Measurements from ENCODE around the gene NCKIPSD. TPM values are rescaled to one million over a fixed set of nuclear protein-coding genes. Genes with fewer than 3 reads are reported as not detected.

The NCKIPSD gene
- total RNA-seq, 4 donors from 2014 or later, result 13.2 to 33.1 (median 19.4) TPM

GRCh38 chr3:48662145-48662752, 23.5 kb downstream of the NCKIPSD start:
- DNase-seq (no peak), ATAC-seq (no peak)
- intact Hi-C loops (cut with DNase I; ENCODE audit: low total_unique reads), result no loop called here
- no peaks in the 10 kb centered on the region for H3K9me3 ChIP-seq
- H3K27ac ChIP-seq, result no peak overlapping the region
- peaks cover 5 to 21% of the 10 kb centered on the region in 2 donors for H3K4me1 ChIP-seq
- H3K27me3 ChIP-seq, result peaks cover 26 to 35% (median 35%) of the 10 kb centered on the region in 3 donors
- no peak for TF ChIP-seq POLR2A (IDR thresholded peaks at IDR 0.05)
- TF ChIP-seq, protein P1, sequence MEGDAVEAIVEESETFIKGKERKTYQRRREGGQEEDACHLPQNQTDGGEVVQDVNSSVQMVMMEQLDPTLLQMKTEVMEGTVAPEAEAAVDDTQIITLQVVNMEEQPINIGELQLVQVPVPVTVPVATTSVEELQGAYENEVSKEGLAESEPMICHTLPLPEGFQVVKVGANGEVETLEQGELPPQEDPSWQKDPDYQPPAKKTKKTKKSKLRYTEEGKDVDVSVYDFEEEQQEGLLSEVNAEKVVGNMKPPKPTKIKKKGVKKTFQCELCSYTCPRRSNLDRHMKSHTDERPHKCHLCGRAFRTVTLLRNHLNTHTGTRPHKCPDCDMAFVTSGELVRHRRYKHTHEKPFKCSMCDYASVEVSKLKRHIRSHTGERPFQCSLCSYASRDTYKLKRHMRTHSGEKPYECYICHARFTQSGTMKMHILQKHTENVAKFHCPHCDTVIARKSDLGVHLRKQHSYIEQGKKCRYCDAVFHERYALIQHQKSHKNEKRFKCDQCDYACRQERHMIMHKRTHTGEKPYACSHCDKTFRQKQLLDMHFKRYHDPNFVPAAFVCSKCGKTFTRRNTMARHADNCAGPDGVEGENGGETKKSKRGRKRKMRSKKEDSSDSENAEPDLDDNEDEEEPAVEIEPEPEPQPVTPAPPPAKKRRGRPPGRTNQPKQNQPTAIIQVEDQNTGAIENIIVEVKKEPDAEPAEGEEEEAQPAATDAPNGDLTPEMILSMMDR (IDR thresholded peaks at IDR 0.05 in 4 of 5, conservative IDR thresholded peaks at IDR 0.05 in 1 of 5), result no peak
- no peaks in the 10 kb centered on the region for H3K36me3 ChIP-seq
- in situ Hi-C loops (cut with MboI; ENCODE audit: low sequenced_read_pairs in 4 of 4), result no loop called here
- H3K4me3 ChIP-seq, result no peak overlapping the region

DNA sequence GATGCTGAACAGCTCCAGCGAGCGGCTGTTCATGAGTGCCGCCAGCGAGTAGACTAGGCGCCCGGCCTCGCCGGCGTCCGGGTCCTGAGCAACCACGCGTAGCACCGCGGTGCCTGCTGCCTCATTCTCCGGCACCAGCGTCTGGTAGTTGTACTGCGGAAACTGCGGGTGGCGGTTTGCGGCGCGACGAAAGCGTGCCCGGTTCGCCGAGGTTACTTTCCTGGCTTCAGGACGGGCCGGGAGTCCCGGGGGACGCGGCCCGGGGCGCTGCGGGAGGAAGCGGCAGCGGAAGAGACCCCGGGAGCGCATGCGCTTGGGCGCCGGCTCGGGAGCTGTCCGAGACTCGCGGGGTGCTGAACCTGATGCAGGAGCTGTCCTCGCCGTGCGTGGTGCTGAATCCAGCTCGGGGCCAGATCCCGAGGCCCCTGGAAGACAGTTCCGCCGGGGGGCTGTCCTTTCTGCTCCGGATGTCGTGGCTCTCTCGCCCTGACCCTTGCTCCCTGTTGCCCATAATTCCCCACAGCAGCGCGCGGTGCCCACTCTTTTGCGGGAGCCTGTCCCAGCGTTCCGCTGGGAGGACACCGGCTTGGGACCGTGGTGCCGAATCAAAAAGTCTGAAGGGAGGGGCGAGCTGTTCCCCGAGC, 24.1 kb downstream of the NCKIPSD start:
- no peak for TF ChIP-seq POLR2A (IDR thresholded peaks at IDR 0.05)
- TF ChIP-seq, protein P1 (IDR thresholded peaks at IDR 0.05 in 4 of 5, conservative IDR thresholded peaks at IDR 0.05 in 1 of 5), result no peak
- Histone ChIP-seq H3K36me3 (no peaks in the 10 kb centered on the region), H3K27me3 (peaks cover 26 to 35% (median 35%) of the 10 kb centered on the region in 3 donors), H3K4me3 (peak overlapping the region; percentile 25 to 43 (median 38)), H3K4me1 (peaks cover 5 to 25% of the 10 kb centered on the region in 2 donors), H3K9me3 (no peaks in the 10 kb centered on the region), H3K27ac (no peak overlapping the region)
- ATAC-seq, result peak in 1 of 2 donors; percentile 54
- in situ Hi-C loops (cut with MboI; ENCODE audit: low sequenced_read_pairs in 4 of 4), result no loop called here
- DNase-seq, result peak in 1 of 2 donors; percentile 24
- intact Hi-C loops (cut with DNase I; ENCODE audit: low total_unique reads), result no loop called here

DNA sequence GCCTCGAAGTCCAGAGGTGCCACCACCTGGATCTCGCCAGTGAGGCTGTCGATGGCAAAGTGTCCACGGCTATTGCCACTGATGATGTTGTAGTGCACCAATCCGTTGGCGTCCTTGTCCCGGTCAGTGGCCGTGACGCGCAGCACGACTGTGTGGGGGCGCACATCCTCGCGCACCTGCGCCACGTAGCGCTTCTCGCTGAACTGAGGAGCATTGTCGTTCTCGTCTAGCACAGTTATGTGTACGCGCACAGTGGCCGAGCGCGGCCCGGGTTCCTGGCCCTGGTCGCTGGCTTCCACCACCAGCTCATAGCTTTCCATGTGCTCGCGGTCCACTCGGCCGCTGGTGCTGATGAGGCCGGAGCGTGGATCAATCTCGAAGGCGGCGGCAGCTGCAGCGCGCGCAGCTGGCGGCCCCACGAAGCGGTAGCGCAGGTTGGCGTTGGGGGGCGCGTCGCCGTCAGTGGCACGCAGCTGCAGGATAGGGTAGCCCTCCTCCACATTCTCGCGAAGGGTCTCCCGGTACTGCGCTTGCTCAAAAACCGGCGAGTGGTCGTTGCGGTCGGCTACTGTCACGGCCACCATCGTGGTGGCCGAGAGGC, 24.8 kb downstream of the NCKIPSD start:
- Histone ChIP-seq H3K27ac (no peak overlapping the region), H3K27me3 (peaks cover 26 to 35% (median 35%) of the 10 kb centered on the region in 3 donors), H3K4me1 (peaks cover 5 to 27% of the 10 kb centered on the region in 2 donors), H3K36me3 (no peaks in the 10 kb centered on the region), H3K9me3 (no peaks in the 10 kb centered on the region), H3K4me3 (peak overlapping the region in 2 of 4 donors; percentile 34 to 43)
- intact Hi-C loops (cut with DNase I; ENCODE audit: low total_unique reads), result no loop called here
- no peak for TF ChIP-seq POLR2A (IDR thresholded peaks at IDR 0.05)
- TF ChIP-seq, protein P1 (IDR thresholded peaks at IDR 0.05 in 4 of 5, conservative IDR thresholded peaks at IDR 0.05 in 1 of 5), result no peak
- in situ Hi-C loops (cut with MboI; ENCODE audit: low sequenced_read_pairs in 4 of 4), result no loop called here
- DNase-seq (no peak), ATAC-seq (no peak)

GRCh38 chr3:48656841-48657281, 28.9 kb downstream of the NCKIPSD start:
- no peaks in the 10 kb centered on the region for H3K9me3 ChIP-seq
- peaks cover 0 to 16% of the 10 kb centered on the region in 2 donors for H3K4me1 ChIP-seq
- no peaks in the 10 kb centered on the region for H3K36me3 ChIP-seq
- peak overlapping the region; percentile 56 to 89 (median 64) for H3K4me3 ChIP-seq
- in situ Hi-C loops (cut with MboI; ENCODE audit: low sequenced_read_pairs in 4 of 4), result no loop called here
- peaks cover 3 to 13% (median 10%) of the 10 kb centered on the region in 3 donors for H3K27me3 ChIP-seq
- ATAC-seq (no peak), DNase-seq (no peak)
- intact Hi-C loops (cut with DNase I; ENCODE audit: low total_unique reads), result loop anchor here (1.0 kb wide), 1 partner anchor 22 kb away; the partner anchor contains the start of gene SLC26A6
- no peak for TF ChIP-seq POLR2A (IDR thresholded peaks at IDR 0.05)
- TF ChIP-seq, protein P1 (IDR thresholded peaks at IDR 0.05 in 4 of 5, conservative IDR thresholded peaks at IDR 0.05 in 1 of 5), result no peak
- peak overlapping the region; percentile 35 to 84 (median 62) for H3K27ac ChIP-seq
